ENCODE data around the gene COL4A2. TPM values are rescaled to one million over a fixed set of nuclear protein-coding genes. Genes with fewer than 3 reads are reported as not detected.
"Not testable (repeated sequence)": the region's sequence is repeated elsewhere in the genome, so short reads cannot be mapped to it uniquely, and the experiment has no call there.

The COL4A2 gene
- total RNA-seq, 4 donors from 2014 or later, result 75.1 to 322 (median 115) TPM

DNA sequence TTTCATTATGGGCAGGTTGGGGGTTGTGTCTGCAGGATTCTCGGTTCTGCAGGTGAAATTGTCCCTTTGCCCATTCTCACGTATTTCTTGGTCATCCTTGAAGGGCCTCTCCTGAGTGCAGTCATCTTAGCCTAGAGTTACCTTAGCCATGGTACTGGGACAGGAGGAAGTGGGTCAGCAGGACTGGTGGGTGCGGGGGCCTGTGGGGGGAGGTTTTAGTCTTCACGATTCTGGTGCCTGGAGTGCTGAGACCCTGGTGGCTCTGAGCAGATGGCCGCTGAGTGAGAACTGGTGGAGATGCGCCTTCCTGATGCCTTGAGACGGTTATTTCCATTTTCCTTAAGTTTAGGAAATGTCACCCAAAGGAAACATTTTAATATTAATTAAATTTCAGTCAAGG lies 11.8 kb downstream of the COL4A2 start:
- H3K4me1 ChIP-seq, result peaks cover 4 to 64% (median 20%) of the 10 kb centered on the region in 4 donors
- TF ChIP-seq POLR2A (IDR thresholded peaks at IDR 0.05) (no peak), POLR2AphosphoS5 (IDR thresholded peaks at IDR 0.05) (no peak), EP300 (IDR thresholded peaks at IDR 0.05; ENCODE audit: low read depth) (no peak)
- TF ChIP-seq, protein P1, sequence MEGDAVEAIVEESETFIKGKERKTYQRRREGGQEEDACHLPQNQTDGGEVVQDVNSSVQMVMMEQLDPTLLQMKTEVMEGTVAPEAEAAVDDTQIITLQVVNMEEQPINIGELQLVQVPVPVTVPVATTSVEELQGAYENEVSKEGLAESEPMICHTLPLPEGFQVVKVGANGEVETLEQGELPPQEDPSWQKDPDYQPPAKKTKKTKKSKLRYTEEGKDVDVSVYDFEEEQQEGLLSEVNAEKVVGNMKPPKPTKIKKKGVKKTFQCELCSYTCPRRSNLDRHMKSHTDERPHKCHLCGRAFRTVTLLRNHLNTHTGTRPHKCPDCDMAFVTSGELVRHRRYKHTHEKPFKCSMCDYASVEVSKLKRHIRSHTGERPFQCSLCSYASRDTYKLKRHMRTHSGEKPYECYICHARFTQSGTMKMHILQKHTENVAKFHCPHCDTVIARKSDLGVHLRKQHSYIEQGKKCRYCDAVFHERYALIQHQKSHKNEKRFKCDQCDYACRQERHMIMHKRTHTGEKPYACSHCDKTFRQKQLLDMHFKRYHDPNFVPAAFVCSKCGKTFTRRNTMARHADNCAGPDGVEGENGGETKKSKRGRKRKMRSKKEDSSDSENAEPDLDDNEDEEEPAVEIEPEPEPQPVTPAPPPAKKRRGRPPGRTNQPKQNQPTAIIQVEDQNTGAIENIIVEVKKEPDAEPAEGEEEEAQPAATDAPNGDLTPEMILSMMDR (IDR thresholded peaks at IDR 0.05), result no peak
- in situ Hi-C loops (cut with MboI; ENCODE audit: low pct_ligation_motif_present in 1 of 4, low pct_unique_long_range_greater_than_20kb in 1 of 4, low sequenced_read_pairs in 3 of 4), result no loop called here
- H3K9me3 ChIP-seq, result no peaks in the 10 kb centered on the region
- intact Hi-C loops (cut with DNase I; ENCODE audit: low total_unique reads), result no loop called here
- peak overlapping the region; percentile 53 to 85 (median 80) for H3K27ac ChIP-seq
- H3K36me3 ChIP-seq, result no peaks in the 10 kb centered on the region
- DNase-seq, result no peak
- H3K27me3 ChIP-seq, result no peaks in the 10 kb centered on the region
- no peak overlapping the region for H3K4me3 ChIP-seq
- WGBS, 2 donors (ENCODE audit: low coverage in 1 of 2), result 69 to 72% methylated on average over 7 of the region's 7 CpGs

DNA sequence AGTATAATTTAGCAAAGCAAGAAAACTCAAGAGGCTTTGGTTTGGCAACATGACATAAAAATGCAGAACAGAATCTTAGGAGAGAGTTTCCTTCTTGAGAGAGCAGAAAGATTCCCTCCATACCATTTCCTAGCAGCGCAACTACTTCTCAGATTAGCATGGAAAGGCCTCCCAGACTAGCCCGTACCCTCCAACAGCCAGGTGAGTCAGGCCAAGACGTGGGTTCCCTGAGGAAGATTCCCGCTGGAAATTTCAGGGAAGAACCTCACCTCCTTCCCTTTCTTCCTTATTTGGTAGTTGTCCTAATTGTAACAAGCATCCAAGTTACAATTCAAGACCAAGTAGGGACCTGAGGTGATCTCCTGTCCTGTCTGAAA lies 12.3 kb downstream of the COL4A2 start:
- H3K4me1 ChIP-seq, result peaks cover 4 to 67% (median 22%) of the 10 kb centered on the region in 4 donors
- DNase-seq, result no peak
- WGBS, 2 donors (ENCODE audit: low coverage in 1 of 2), result 61 to 69% methylated on average over 4 of the region's 4 CpGs
- H3K36me3 ChIP-seq, result no peaks in the 10 kb centered on the region
- in situ Hi-C loops (cut with MboI; ENCODE audit: low pct_ligation_motif_present in 1 of 4, low pct_unique_long_range_greater_than_20kb in 1 of 4, low sequenced_read_pairs in 3 of 4), result no loop called here
- H3K4me3 ChIP-seq, result no peak overlapping the region
- TF ChIP-seq, protein P1 (IDR thresholded peaks at IDR 0.05), result no peak
- TF ChIP-seq POLR2A (IDR thresholded peaks at IDR 0.05) (no peak), POLR2AphosphoS5 (IDR thresholded peaks at IDR 0.05) (no peak), EP300 (IDR thresholded peaks at IDR 0.05; ENCODE audit: low read depth) (no peak)
- no peaks in the 10 kb centered on the region for H3K27me3 ChIP-seq
- H3K27ac ChIP-seq, result peak overlapping the region; percentile 53 to 85 (median 80)
- no peaks in the 10 kb centered on the region for H3K9me3 ChIP-seq
- intact Hi-C loops (cut with DNase I; ENCODE audit: low total_unique reads), result no loop called here

DNA sequence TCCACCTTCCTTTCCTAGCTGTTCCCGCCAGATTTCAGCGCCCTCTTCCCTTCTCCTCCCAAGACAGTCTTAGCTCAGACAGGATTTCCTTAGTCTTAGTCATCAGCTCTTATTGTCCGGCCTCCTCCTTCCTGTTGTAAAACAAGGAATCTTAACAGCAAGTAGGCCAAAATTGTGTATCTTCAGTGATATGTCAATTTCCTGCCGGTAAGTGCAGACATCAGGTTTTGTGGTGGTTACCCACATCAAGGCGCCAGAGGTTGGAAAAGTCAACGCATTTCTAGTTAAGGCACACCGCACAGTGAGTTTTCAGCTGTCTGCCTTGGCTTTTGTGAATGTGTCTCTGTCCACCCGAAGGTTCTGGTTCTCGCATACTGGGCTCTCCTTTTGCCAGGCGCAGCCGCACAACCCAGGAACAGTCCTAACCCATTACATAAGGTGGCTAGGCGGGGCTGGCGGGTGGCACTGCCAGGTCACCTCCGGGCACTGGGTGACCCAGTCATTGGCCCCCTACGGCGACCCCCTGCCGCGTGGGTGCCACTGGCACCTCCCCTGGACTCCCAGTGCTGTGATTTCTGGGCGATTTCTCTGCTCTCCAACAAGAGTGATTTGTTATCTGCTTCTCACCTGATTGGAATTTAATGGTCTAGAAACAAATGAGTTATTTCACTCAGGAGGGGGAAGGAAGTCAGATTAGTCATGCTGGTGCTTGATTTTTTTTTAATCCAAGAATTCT lies 12.9 kb downstream of the COL4A2 start:
- 41 to 73% methylated on average over 4 to 19 of the region's 19 CpGs for WGBS, 2 donors (ENCODE audit: low coverage in 1 of 2)
- intact Hi-C loops (cut with DNase I; ENCODE audit: low total_unique reads), result no loop called here
- in situ Hi-C loops (cut with MboI; ENCODE audit: low pct_ligation_motif_present in 1 of 4, low pct_unique_long_range_greater_than_20kb in 1 of 4, low sequenced_read_pairs in 3 of 4), result no loop called here
- no peaks in the 10 kb centered on the region for H3K27me3 ChIP-seq
- H3K36me3 ChIP-seq, result no peaks in the 10 kb centered on the region
- H3K4me3 ChIP-seq, result no peak overlapping the region
- no peak for DNase-seq
- H3K9me3 ChIP-seq, result no peaks in the 10 kb centered on the region
- peaks cover 1 to 67% (median 22%) of the 10 kb centered on the region in 4 donors for H3K4me1 ChIP-seq
- TF ChIP-seq, protein P1 (IDR thresholded peaks at IDR 0.05), result no peak
- TF ChIP-seq EP300 (IDR thresholded peaks at IDR 0.05; ENCODE audit: low read depth), result no peak
- TF ChIP-seq POLR2A (IDR thresholded peaks at IDR 0.05), result no peak
- TF ChIP-seq POLR2AphosphoS5 (IDR thresholded peaks at IDR 0.05), result no peak
- peak overlapping the region; percentile 53 to 85 (median 80) for H3K27ac ChIP-seq

DNA sequence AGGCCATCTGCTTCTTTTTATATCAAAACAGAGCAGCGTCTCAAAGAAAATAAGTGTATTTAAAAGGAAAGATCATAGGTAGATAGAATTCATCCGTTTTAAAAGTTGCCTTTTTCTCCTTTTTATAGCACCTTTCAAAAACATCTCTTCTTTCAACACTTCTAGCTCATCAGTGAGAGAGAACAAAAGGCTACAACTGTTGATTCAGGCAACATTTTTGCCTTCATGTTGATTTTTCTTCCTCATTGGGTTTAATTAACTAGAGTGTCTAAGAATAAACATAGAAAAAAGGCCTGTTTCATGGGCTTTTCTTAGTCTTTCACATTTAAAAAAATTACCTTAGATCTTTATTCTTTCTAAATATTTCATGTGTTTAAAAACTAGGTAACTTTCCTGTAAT lies 13.6 kb downstream of the COL4A2 start:
- Histone ChIP-seq H3K27me3 (no peaks in the 10 kb centered on the region), H3K4me1 (peaks cover 0 to 61% (median 22%) of the 10 kb centered on the region in 4 donors), H3K27ac (peak overlapping the region; percentile 53 to 85 (median 80)), H3K36me3 (no peaks in the 10 kb centered on the region), H3K9me3 (no peaks in the 10 kb centered on the region), H3K4me3 (no peak overlapping the region)
- in situ Hi-C loops (cut with MboI; ENCODE audit: low pct_ligation_motif_present in 1 of 4, low pct_unique_long_range_greater_than_20kb in 1 of 4, low sequenced_read_pairs in 3 of 4), result no loop called here
- no peak for DNase-seq
- TF ChIP-seq POLR2AphosphoS5 (IDR thresholded peaks at IDR 0.05) (no peak), EP300 (IDR thresholded peaks at IDR 0.05; ENCODE audit: low read depth) (no peak), POLR2A (IDR thresholded peaks at IDR 0.05) (no peak)
- TF ChIP-seq, protein P1 (IDR thresholded peaks at IDR 0.05), result no peak
- WGBS, 2 donors (ENCODE audit: low coverage in 1 of 2), result 42 to 55% methylated on average over 2 of the region's 2 CpGs
- intact Hi-C loops (cut with DNase I; ENCODE audit: low total_unique reads), result no loop called here

DNA sequence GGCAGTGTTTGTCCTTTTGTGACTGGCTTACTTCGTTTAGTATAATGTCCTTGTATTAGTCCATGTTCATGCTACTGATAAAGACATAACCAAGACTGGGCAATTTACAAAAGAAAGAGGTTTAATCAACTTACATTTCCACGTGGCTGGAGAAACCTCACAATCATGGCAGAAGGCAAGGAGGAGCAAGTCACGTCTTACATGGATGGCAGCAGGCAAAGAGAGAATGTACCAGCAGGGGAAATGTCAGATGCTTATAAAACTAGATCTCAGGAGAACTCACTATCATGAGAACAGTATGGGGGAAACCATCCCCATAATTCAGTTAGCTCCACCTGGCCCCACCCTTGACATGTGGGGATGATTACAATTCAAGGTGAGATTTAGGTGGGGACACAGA lies 14.5 kb downstream of the COL4A2 start:
- Histone ChIP-seq H3K4me1 (peaks cover 0 to 65% (median 22%) of the 10 kb centered on the region in 4 donors), H3K27ac (peak overlapping the region; percentile 62 to 85 (median 80))
- DNase-seq; H3K9me3 ChIP-seq; intact Hi-C loops (cut with DNase I; ENCODE audit: low total_unique reads); H3K36me3 ChIP-seq; H3K27me3 ChIP-seq; in situ Hi-C loops (cut with MboI; ENCODE audit: low pct_ligation_motif_present in 1 of 4, low pct_unique_long_range_greater_than_20kb in 1 of 4, low sequenced_read_pairs in 3 of 4); H3K4me3 ChIP-seq: not testable (repeated sequence)
- 67 to 84% methylated on average over 3 of the region's 3 CpGs for WGBS, 2 donors (ENCODE audit: low coverage in 1 of 2)

Data from transverse colon (tissue), 4 donors.